KOPT-K1 (cell line): ENCODE data around the gene GPR78.

Experiments
- H3K27ac ChIP-seq: fragments of 200-600 bp; sonication (generic); 2 replicates; pipeline ENCODE4 v1.5.1; 2016; ENCODE audit warnings: antibody characterized with exemption, mild to moderate bottlenecking, low read depth, low read length; ENCODE audit not compliant: poor library complexity, severe bottlenecking
- H3K36me3 ChIP-seq: fragments of 200-600 bp; sonication (generic); 2 replicates; pipeline ENCODE4 v1.5.1; 2017; ENCODE audit warnings: antibody characterized with exemption, mild to moderate bottlenecking, low read length, moderate library complexity; ENCODE audit not compliant: insufficient read depth
- H3K9me3 ChIP-seq: fragments of 200-600 bp; sonication (generic); 2 replicates; pipeline ENCODE4 v1.5.1; 2017; ENCODE audit warnings: antibody characterized with exemption, low read length, mild to moderate bottlenecking; ENCODE audit not compliant: insufficient read depth, poor library complexity, severe bottlenecking

Gene GPR78

DNA sequence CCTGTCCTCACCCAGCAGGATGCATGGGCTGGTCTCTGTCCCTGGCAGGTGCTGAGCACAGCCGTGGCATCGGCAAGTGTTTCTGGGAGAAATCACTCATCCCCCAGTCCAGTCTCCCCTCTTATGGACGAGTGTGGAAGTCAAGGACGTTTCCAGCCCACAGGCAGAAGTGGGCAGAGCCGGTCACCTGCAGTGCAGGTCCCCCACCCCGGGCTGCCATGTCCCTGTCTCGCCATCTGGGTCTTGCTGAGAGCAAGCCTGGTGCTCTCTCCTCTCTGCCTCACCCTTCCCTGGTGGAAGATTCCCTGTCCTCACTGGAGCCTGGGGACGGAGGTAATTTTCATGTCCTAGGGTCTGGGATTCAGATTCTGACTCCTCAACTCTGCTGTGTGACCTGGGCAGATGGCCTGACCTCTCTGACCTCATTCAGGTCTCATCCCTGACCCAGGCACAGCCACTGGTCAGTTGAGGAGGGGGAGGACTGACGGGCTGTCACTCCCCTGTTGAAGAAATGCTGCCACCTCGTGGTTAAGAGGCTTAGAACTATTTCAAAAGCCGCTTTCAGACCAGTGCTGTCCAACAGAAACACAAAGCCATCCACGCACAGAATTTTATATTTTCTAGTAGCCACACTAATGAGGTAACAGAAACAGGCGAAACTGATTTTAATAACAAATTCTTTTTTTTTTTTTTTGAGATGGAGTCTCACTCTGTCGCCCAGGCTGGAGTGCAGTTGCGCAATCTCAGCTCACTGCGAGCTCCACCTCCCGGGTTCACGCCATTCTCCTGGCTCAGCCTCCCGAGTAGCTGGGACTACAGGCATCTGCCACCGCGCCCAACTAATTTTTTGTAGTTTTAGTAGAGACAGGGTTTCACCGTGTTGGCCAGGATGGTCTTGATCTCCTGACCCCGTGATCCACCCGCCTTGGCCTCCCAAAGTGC is 14.2 kb downstream of the GPR78 start:
- H3K27ac ChIP-seq: no peak overlapping the region
- no peaks in the 10 kb centered on the region for H3K9me3 ChIP-seq
- no peaks in the 10 kb centered on the region for H3K36me3 ChIP-seq

- Histone ChIP-seq H3K27ac (no peak overlapping the region), H3K36me3 (no peaks in the 10 kb centered on the region), H3K9me3 (no peaks in the 10 kb centered on the region)
Observed at GRCh38 chr4:8595237-8596087, 15.3 kb downstream of the GPR78 start.

GRCh38 chr4:8596891-8597290 is 16.7 kb downstream of the GPR78 start:
- Histone ChIP-seq H3K9me3 (no peaks in the 10 kb centered on the region), H3K36me3 (no peaks in the 10 kb centered on the region), H3K27ac (no peak overlapping the region)

GRCh38 chr4:8597319-8597718 is 17.1 kb downstream of the GPR78 start:
- Histone ChIP-seq H3K9me3 (no peaks in the 10 kb centered on the region), H3K27ac (no peak overlapping the region), H3K36me3 (no peaks in the 10 kb centered on the region)

GRCh38 chr4:8597791-8598190 is 17.6 kb downstream of the GPR78 start:
- Histone ChIP-seq H3K36me3 (no peaks in the 10 kb centered on the region), H3K27ac (no peak overlapping the region), H3K9me3 (no peaks in the 10 kb centered on the region)

GRCh38 chr4:8598391-8599090 is 18.3 kb downstream of the GPR78 start:
- H3K27ac ChIP-seq: no peak overlapping the region
- no peaks in the 10 kb centered on the region for H3K9me3 ChIP-seq
- no peaks in the 10 kb centered on the region for H3K36me3 ChIP-seq

GRCh38 chr4:8599091-8599460 is 18.9 kb downstream of the GPR78 start:
- no peaks in the 10 kb centered on the region for H3K9me3 ChIP-seq
- H3K36me3 ChIP-seq: no peaks in the 10 kb centered on the region
- no peak overlapping the region for H3K27ac ChIP-seq

DNA sequence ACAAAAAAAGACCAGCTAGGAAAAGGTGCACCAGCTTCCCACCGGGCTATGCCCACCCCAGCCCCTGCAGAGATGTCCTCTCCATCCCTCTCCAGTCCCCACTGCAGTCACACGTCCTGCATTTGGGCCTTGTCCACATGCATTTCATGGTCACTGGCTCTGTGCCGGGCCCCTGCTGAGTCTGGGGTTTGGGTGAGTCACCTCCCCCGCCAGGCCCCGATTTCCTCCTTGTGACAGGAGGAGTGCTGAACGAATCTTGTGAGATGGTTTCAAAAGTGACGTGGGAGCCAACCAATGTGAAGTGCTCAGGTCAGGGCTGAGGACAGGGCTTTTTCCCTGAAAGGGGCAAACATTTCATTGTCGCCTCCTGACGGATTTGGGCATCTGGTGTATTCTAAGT is 19.5 kb downstream of the GPR78 start:
- H3K27ac ChIP-seq: no peak overlapping the region
- H3K9me3 ChIP-seq: no peaks in the 10 kb centered on the region
- no peaks in the 10 kb centered on the region for H3K36me3 ChIP-seq

- H3K9me3 ChIP-seq: no peaks in the 10 kb centered on the region
- no peaks in the 10 kb centered on the region for H3K36me3 ChIP-seq
- H3K27ac ChIP-seq: no peak overlapping the region
Observed at GRCh38 chr4:8600266-8600665, 20.1 kb downstream of the GPR78 start.

DNA sequence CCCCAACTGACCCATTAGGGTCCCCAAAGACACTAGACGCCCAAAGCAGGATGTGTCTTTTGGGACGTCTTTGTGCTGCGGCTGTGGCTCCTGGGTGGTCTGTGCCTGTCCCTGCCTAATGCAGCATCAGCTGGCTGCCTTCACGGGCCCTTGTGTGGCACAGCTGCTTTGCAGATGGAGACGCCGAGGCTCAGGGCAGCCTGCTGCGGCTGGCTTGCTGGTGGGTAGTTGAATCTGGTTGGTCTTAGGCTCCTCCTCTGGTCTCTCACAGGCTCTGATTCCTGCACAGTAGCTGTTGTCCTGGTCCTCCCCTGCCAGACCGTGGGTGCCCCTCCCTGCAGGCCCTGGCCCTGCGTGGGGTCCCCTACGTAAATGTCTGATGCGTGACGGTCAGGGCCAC is 20.5 kb downstream of the GPR78 start:
- Histone ChIP-seq H3K27ac (no peak overlapping the region), H3K36me3 (no peaks in the 10 kb centered on the region)

DNA sequence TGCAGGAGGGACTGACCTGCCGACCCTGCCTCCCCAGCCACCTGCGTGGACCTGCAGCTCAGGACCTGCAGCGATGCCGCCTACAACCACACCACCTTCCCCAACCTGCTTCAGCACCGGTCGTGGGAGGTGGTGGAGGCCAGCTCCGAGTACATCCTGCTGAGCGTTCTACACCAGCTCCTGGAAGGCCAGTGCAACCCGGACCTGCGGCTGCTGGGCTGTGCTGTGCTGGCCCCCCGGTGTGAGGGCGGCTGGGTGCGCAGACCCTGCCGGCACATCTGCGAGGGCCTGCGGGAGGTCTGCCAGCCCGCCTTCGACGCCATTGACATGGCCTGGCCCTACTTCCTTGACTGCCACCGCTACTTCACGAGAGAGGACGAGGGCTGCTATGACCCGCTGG is 20.9 kb downstream of the GPR78 start:
- no peak overlapping the region for H3K27ac ChIP-seq
- no peaks in the 10 kb centered on the region for H3K36me3 ChIP-seq
- H3K9me3 ChIP-seq: no peaks in the 10 kb centered on the region

More for the DNA sequence above, 20.5 kb downstream of the GPR78 start:
- no peaks in the 10 kb centered on the region for H3K9me3 ChIP-seq

DNA sequence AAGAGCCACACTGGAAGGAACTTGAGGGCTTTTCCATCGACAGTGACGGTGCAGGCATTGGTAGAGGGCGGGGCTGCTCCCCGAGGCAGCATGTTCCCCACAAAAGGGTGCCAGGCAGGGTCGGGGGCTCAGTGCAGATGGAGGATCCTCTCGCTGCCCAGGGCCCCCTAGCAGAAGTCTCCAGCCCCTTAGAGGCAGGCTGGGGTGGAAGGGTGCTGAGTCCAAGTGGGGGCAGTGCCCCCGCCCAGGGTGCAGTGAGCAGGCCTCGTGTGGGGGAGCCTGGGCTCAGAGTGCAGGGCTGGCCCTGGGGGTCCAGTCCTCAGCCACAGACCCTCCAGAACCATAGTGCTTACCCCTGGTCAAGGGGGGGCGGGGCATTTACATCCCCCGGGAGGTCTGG is 21.4 kb downstream of the GPR78 start:
- no peak overlapping the region for H3K27ac ChIP-seq
- H3K36me3 ChIP-seq: no peaks in the 10 kb centered on the region
- no peaks in the 10 kb centered on the region for H3K9me3 ChIP-seq

DNA sequence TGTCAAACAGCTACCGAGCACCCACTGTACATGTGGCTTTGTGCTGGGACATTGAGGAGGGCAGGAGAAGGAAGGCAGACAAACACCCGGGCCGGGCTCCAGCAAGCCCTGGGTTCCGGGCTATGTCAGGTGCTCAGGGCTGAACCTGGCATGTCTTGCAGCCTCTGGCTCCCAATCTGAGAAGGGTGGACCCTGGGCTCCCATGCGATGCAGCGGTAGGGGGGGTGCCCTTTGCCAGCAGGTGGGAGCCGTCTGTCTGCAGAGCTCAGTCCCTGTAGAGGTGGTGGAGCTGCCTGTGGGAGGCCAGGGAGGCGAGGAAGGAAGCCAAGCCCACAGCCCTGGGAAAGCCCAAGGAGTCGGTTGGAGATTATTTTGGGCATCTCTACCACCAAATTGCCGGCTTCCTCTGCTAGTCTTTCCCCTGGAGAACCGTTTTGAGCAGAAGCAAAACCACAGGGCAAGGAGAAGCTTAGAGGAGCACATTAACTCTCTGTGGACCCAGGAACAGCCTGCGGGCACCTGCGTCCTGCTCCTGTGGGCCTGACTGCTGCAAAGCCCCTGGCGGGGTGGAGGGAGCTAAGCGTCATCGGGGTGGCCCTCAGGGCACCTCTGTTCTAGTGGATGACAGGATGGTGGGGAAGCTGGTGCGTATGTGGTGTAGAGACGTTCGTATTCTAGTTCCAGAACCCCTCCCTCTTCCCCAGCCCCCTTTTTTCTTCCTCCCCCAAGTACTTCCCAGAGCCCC is 22.7 kb downstream of the GPR78 start:
- no peak overlapping the region for H3K27ac ChIP-seq
- H3K36me3 ChIP-seq: no peaks in the 10 kb centered on the region
- H3K9me3 ChIP-seq: no peaks in the 10 kb centered on the region

DNA sequence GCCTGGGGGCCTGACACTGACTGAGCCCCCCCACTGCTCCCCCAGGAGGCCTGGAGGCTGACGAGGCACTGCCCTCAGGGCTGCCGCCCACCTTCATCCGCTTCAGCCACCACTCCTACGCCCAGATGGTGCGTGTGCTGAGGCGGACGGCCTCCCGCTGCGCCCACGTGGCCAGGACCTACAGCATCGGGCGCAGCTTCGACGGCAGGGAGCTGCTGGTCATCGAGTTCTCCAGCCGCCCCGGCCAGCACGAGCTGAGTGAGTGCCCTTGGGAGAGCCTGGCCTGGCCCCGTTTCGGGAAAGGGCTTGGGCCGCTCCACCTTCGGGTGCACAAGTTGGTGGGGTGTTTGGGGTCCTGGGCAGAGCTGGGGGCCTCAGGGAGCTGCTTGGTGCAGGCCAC is 23.7 kb downstream of the GPR78 start:
- no peaks in the 10 kb centered on the region for H3K9me3 ChIP-seq
- no peaks in the 10 kb centered on the region for H3K36me3 ChIP-seq
- H3K27ac ChIP-seq: no peak overlapping the region
